HCT116 (cell line): ENCODE results near the gene ARHGAP42. TPM values are rescaled to one million over a fixed set of nuclear protein-coding genes. Genes with fewer than 3 reads are reported as not detected.

Experiments
- ATAC-seq: fragments of 200-7000 bp; cut with Tn5 transposase; 2 replicates; pipeline ENCODE4 v1.9.1; 2020; ENCODE audit warnings: mild to moderate bottlenecking, moderate library complexity
- BruUV-seq: library from RNA; stranded (reverse); fragments of 400-500 nt; replicated peaks from 2 replicates; lab custom pipeline; 2021; lab: Mats Ljungman, UMichigan
- CTCF ChIA-PET: fragments of 300-600 bp; sonication (Branson Sonifier 250); formaldehyde crosslinking; loops from one replicate; lab custom pipeline; 2021; ENCODE audit warnings: antibody characterized with exemption; lab: Charles Lee
- POLR2A ChIA-PET: fragments of 300-600, 350-600 bp; sonication (Branson Sonifier 250); formaldehyde crosslinking; loops from one replicate; lab custom pipeline; 2021; ENCODE audit warnings: antibody characterized with exemption; lab: Charles Lee
- RAD21 ChIA-PET, 2 experiments: fragments of 300-600 bp; sonication (Branson Sonifier 250); formaldehyde crosslinking; loops; one replicate each; lab custom pipeline; 2023; ENCODE audit warnings: low total read pairs in 2 of 2; ENCODE audit not compliant: uncharacterized antibody in 2 of 2, unreplicated experiment in 2 of 2, low non-redundant PET in 1 of 2; lab: Charles Lee
- DNase-seq: peaks from one replicate; pipeline ENCODE4 v3.0.0-alpha.2; 2010; ENCODE audit warnings: low read depth, low spot score
- H2AFZ ChIP-seq: fragments of 200-600 bp; shearing (Covaris generic), sonication (generic); 2 replicates; pipeline ENCODE4 v1.6.1; 2017; ENCODE audit warnings: low read depth, mixed run types, mixed read lengths, antibody characterized with exemption, low read length; ENCODE audit not compliant: poor library complexity, severe bottlenecking
- H3K27ac ChIP-seq: 2 replicates; pipeline ENCODE4 v1.5.1; 2012; ENCODE audit warnings: low read depth, low read length
- H3K27me3 ChIP-seq: fragments of 200-600 bp; sonication (generic); 2 replicates; pipeline ENCODE4 v1.6.1; 2016; ENCODE audit warnings: mixed run types, low read length, mixed read lengths; ENCODE audit not compliant: insufficient read depth
- H3K36me3 ChIP-seq, 2 experiments: fragments of 200-500 bp in 1 of 2; fragments of 200-600 bp in 1 of 2; sonication (Bioruptor generic) in 1 of 2; sonication (generic) in 1 of 2; 2 replicates each; pipeline versions ENCODE4 v1.5.1 to v1.6.1; 2014 to 2016; ENCODE audit warnings: low read length in 2 of 2, inconsistent platforms in 1 of 2, mixed read lengths in 1 of 2, mixed run types in 1 of 2; ENCODE audit not compliant: insufficient read depth in 2 of 2, control insufficient read depth in 1 of 2
- H3K4me1 ChIP-seq, 2 experiments: fragments of 200-600 bp in 1 of 2; sonication (generic) in 1 of 2; 2 replicates each; pipeline versions ENCODE4 v1.5.1 to v1.6.1; 2012 to 2017; ENCODE audit warnings: low read length in 2 of 2, inconsistent platforms in 1 of 2, mild to moderate bottlenecking in 1 of 2, mixed read lengths in 1 of 2, mixed run types in 1 of 2, moderate library complexity in 1 of 2; ENCODE audit not compliant: insufficient read depth in 2 of 2, control insufficient read depth in 1 of 2
- H3K4me2 ChIP-seq: fragments of 200-600 bp; sonication (generic); 2 replicates; pipeline ENCODE4 v1.6.1; 2017; ENCODE audit warnings: mixed run types, low read length, mixed read lengths
- H3K4me3 ChIP-seq, 2 experiments: fragments of 200-600 bp in 1 of 2; sonication (generic) in 1 of 2; replicated peaks in 1 of 2; 2 replicates each; pipeline ENCODE4 v1.5.1; 2011 to 2016; ENCODE audit warnings: low read length in 2 of 2, control low read depth in 1 of 2, low read depth in 1 of 2, mild to moderate bottlenecking in 1 of 2, mixed read lengths in 1 of 2, mixed run types in 1 of 2
- H3K79me2 ChIP-seq: fragments of 200-600 bp; sonication (generic); 2 replicates; pipeline ENCODE4 v1.6.1; 2017; ENCODE audit warnings: mild to moderate bottlenecking, mixed run types, low read length, moderate library complexity, mixed read lengths; ENCODE audit not compliant: insufficient read depth
- H3K9ac ChIP-seq: fragments of 200-600 bp; sonication (generic); 2 replicates; pipeline ENCODE4 v1.6.1; 2016; ENCODE audit warnings: low read length, mixed read lengths
- H3K9me2 ChIP-seq: fragments of 200-600 bp; sonication (generic), shearing (Covaris generic); 2 replicates; pipeline ENCODE4 v1.6.1; 2017; ENCODE audit warnings: mixed run types, mild to moderate bottlenecking, moderate library complexity; ENCODE audit not compliant: insufficient read depth
- H3K9me3 ChIP-seq, 2 experiments: fragments of 200-500 bp in 1 of 2; fragments of 200-600 bp in 1 of 2; sonication (Bioruptor generic) in 1 of 2; sonication (generic) in 1 of 2; 2 replicates each; pipeline ENCODE4 v1.6.1; 2014 to 2017; ENCODE audit warnings: low read length in 2 of 2, mixed read lengths in 2 of 2, inconsistent platforms in 1 of 2, low read depth in 1 of 2, mild to moderate bottlenecking in 1 of 2, mixed run types in 1 of 2, moderate library complexity in 1 of 2; ENCODE audit not compliant: control insufficient read depth in 1 of 2, insufficient read depth in 1 of 2
- H4K20me1 ChIP-seq: fragments of 200-600 bp; sonication (generic), shearing (Covaris generic); 2 replicates; pipeline ENCODE4 v1.6.1; 2017; ENCODE audit warnings: mixed run types, mild to moderate bottlenecking, moderate library complexity; ENCODE audit not compliant: insufficient read depth
- CEBPB ChIP-seq: IDR thresholded peaks from 2 replicates; pipeline ENCODE4 v1.6.1; 2012; ENCODE audit warnings: low read depth
- CTCF ChIP-seq, 3 experiments: fragments of 200-600 bp in 1 of 3; sonication (generic) in 1 of 3; IDR thresholded peaks in 2 of 3; conservative IDR thresholded peaks in 1 of 3; 2 replicates each; pipeline ENCODE4 v1.5.1; 2012 to 2017; ENCODE audit warnings: low read depth in 2 of 3, low read length in 2 of 3, antibody characterized with exemption in 1 of 3, borderline replicate concordance in 1 of 3, control low read depth in 1 of 3, mild to moderate bottlenecking in 1 of 3, mixed read lengths in 1 of 3, mixed run types in 1 of 3, moderate library complexity in 1 of 3; ENCODE audit not compliant: insufficient read depth in 1 of 3
- EGR1 ChIP-seq: IDR thresholded peaks from 2 replicates; pipeline ENCODE4 v1.6.1; 2012; ENCODE audit warnings: low read depth
- ELF1 ChIP-seq: IDR thresholded peaks from 2 replicates; pipeline ENCODE4 v1.6.1; 2012; ENCODE audit warnings: low read depth, borderline replicate concordance
- MAX ChIP-seq: IDR thresholded peaks from 2 replicates; pipeline ENCODE4 v1.6.1; 2012
- POLR2A ChIP-seq: IDR thresholded peaks from 2 replicates; pipeline ENCODE4 v1.7.0; 2011; ENCODE audit warnings: borderline replicate concordance; ENCODE audit not compliant: insufficient read depth, insufficient read length; ENCODE audit errors: extremely low read depth
- POLR2AphosphoS5 ChIP-seq: IDR thresholded peaks from 2 replicates; pipeline ENCODE4 v1.6.1; 2011; ENCODE audit warnings: mild to moderate bottlenecking, low read depth, low read length, moderate library complexity
- REST ChIP-seq: IDR thresholded peaks from 2 replicates; pipeline ENCODE4 v1.6.1; 2012; ENCODE audit warnings: low read depth
- SIN3A ChIP-seq: IDR thresholded peaks from 2 replicates; pipeline ENCODE4 v1.6.1; 2012; ENCODE audit warnings: low read depth
- SP1 ChIP-seq: IDR thresholded peaks from 2 replicates; pipeline ENCODE4 v1.6.1; 2012; ENCODE audit warnings: low read depth
- YY1 ChIP-seq: IDR thresholded peaks from 2 replicates; pipeline ENCODE4 v1.6.1; 2011; ENCODE audit warnings: low read length, low read depth, moderate library complexity, mild to moderate bottlenecking; ENCODE audit not compliant: insufficient replicate concordance; ENCODE audit errors: extremely low read depth
- ZBTB33 ChIP-seq: IDR thresholded peaks from 2 replicates; pipeline ENCODE4 v1.6.1; 2011; ENCODE audit warnings: mild to moderate bottlenecking, low read length, moderate library complexity; ENCODE audit not compliant: insufficient replicate concordance; ENCODE audit errors: extremely low read depth
- intact Hi-C: fragments of 100-400 bp; cut with micrococcal nuclease; formaldehyde crosslinking; loops from 2 replicates; pipeline ENCODE4 v1.10.0; 2022
- total RNA-seq: library from RNA; stranded (reverse); gene quantifications from one replicate; pipeline ENCODE4 v1.2.1, GENCODE V29; 2021; ENCODE audit not compliant: unreplicated experiment

Gene ARHGAP42
- total RNA-seq, 1 experiment from 2014 or later: 12.3 TPM

GRCh38 chr11:100978442-100978841 is 291.4 kb downstream of the ARHGAP42 start:
- Histone ChIP-seq H3K36me3 (peaks cover 0 to 7% of the 10 kb centered on the region in 2 experiments; a peak in 2 of 4 replicates), H3K27ac (no peak overlapping the region), H3K9ac (no peak overlapping the region), H3K9me2 (no peaks in the 10 kb centered on the region), H3K79me2 (no peaks in the 10 kb centered on the region), H3K4me3 (no peak overlapping the region), H4K20me1 (no peaks in the 10 kb centered on the region), H3K9me3 (no peaks in the 10 kb centered on the region), H2AFZ (no peak overlapping the region), H3K4me1 (no peaks in the 10 kb centered on the region), H3K27me3 (no peaks in the 10 kb centered on the region), H3K4me2 (no peak overlapping the region)
- ChIA-PET RAD21 (no interaction called here), POLR2A (no interaction called here), CTCF (no interaction called here)
- TF ChIP-seq REST: no peak
- no peak for TF ChIP-seq ELF1
- TF ChIP-seq SP1: no peak
- no peak for TF ChIP-seq SIN3A
- no peak for TF ChIP-seq POLR2AphosphoS5
- TF ChIP-seq CEBPB: no peak
- TF ChIP-seq ZBTB33: no peak
- TF ChIP-seq CTCF (IDR thresholded peaks at IDR 0.05 in 2 of 3, conservative IDR thresholded peaks at IDR 0.05 in 1 of 3; ENCODE audit: borderline replicate concordance in 1 of 3, insufficient read depth in 1 of 3, low read depth in 2 of 3, low read length in 2 of 3): no peak
- no peak for TF ChIP-seq EGR1
- no peak for TF ChIP-seq MAX
- TF ChIP-seq POLR2A: no peak
- TF ChIP-seq YY1: no peak
- BruUV-seq: no TSS peak
- ATAC-seq (no peak), DNase-seq (no peak)
- intact Hi-C loops: no loop called here
